Activated naive CD4-positive, alpha-beta T cell treated with anti-CD3 and anti-CD28 coated beads, Interleukin-2, amount 50 U/mL, for 24 hours (primary cell): ENCODE data around the gene PRODH2.

Experiments used
- H3K27ac Mint-ChIP-seq: one replicate; pipeline ENCODE4 v1.8.0; 2021; ENCODE audit warnings: mild to moderate bottlenecking, mixed read lengths
- H3K27me3 Mint-ChIP-seq: one replicate; pipeline ENCODE4 v1.8.0; 2021; ENCODE audit warnings: mixed read lengths
- H3K36me3 Mint-ChIP-seq: one replicate; pipeline ENCODE4 v1.8.0; 2021; ENCODE audit warnings: mixed read lengths
- H3K4me1 Mint-ChIP-seq: one replicate; pipeline ENCODE4 v1.8.0; 2021; ENCODE audit warnings: mixed read lengths
- H3K4me3 Mint-ChIP-seq: one replicate; pipeline ENCODE4 v1.8.0; 2021; ENCODE audit warnings: mild to moderate bottlenecking, mixed read lengths
- H3K9me3 Mint-ChIP-seq: one replicate; pipeline ENCODE4 v1.8.0; 2021; ENCODE audit warnings: mixed read lengths

PRODH2 gene

GRCh38 chr19:35812220-35813042 is at the start of gene PRODH2:
PRODH2 (minus strand) TSS chr19:35812845; CDS start chr19:35812805, 40 bp downstream.
- Mint-ChIP-seq H3K27ac (no peak within 1 kb of the TSS), H3K4me3 (no peak within 1 kb of the TSS), H3K36me3 (no peaks in the 10 kb centered on the region), H3K27me3 (peaks cover 7% of the 10 kb centered on the region), H3K4me1 (no peaks in the 10 kb centered on the region), H3K9me3 (no peaks in the 10 kb centered on the region)

GRCh38 chr19:35861640-35862160 is 49.1 kb upstream of the PRODH2 start:
- Mint-ChIP-seq H3K27ac (no peak overlapping the region), H3K9me3 (no peaks in the 10 kb centered on the region), H3K4me1 (peaks cover 11% of the 10 kb centered on the region), H3K27me3 (peaks cover 28% of the 10 kb centered on the region), H3K4me3 (no peak overlapping the region), H3K36me3 (no peaks in the 10 kb centered on the region)

- Mint-ChIP-seq H3K27me3 (peaks cover 28% of the 10 kb centered on the region), H3K4me3 (no peak overlapping the region), H3K4me1 (peaks cover 12% of the 10 kb centered on the region), H3K9me3 (no peaks in the 10 kb centered on the region), H3K36me3 (no peaks in the 10 kb centered on the region), H3K27ac (no peak overlapping the region)
These were observed 48.4 kb upstream of the PRODH2 start for GRCh38 chr19:35860818-35861639.

- no peak overlapping the region for H3K4me3 Mint-ChIP-seq
- no peaks in the 10 kb centered on the region for H3K9me3 Mint-ChIP-seq
- H3K27ac Mint-ChIP-seq: no peak overlapping the region
- H3K36me3 Mint-ChIP-seq: no peaks in the 10 kb centered on the region
- peaks cover 12% of the 10 kb centered on the region for H3K4me1 Mint-ChIP-seq
- H3K27me3 Mint-ChIP-seq: peaks cover 30% of the 10 kb centered on the region
These were observed 47.8 kb upstream of the PRODH2 start for GRCh38 chr19:35860436-35860817.

- no peaks in the 10 kb centered on the region for H3K9me3 Mint-ChIP-seq
- H3K36me3 Mint-ChIP-seq: no peaks in the 10 kb centered on the region
- peaks cover 12% of the 10 kb centered on the region for H3K4me1 Mint-ChIP-seq
- no peak overlapping the region for H3K4me3 Mint-ChIP-seq
- peaks cover 34% of the 10 kb centered on the region for H3K27me3 Mint-ChIP-seq
- no peak overlapping the region for H3K27ac Mint-ChIP-seq
These were observed 46.8 kb upstream of the PRODH2 start for GRCh38 chr19:35859414-35859813.

GRCh38 chr19:35858311-35858710 is 45.7 kb upstream of the PRODH2 start:
- Mint-ChIP-seq H3K4me1 (peaks cover 12% of the 10 kb centered on the region), H3K27ac (no peak overlapping the region), H3K9me3 (no peaks in the 10 kb centered on the region), H3K4me3 (no peak overlapping the region), H3K27me3 (peaks cover 34% of the 10 kb centered on the region), H3K36me3 (no peaks in the 10 kb centered on the region)

GRCh38 chr19:35856546-35857149 is 44.0 kb upstream of the PRODH2 start, which contains the start of gene KIRREL2:
KIRREL2 (plus strand) TSS chr19:35856911; CDS start chr19:35857120, 209 bp downstream.
- no peaks in the 10 kb centered on the region for H3K36me3 Mint-ChIP-seq
- peak within 1 kb of the TSS; percentile 82 for H3K4me3 Mint-ChIP-seq
- H3K9me3 Mint-ChIP-seq: no peaks in the 10 kb centered on the region
- peaks cover 32% of the 10 kb centered on the region for H3K27me3 Mint-ChIP-seq
- H3K27ac Mint-ChIP-seq: no peak within 1 kb of the TSS
- peaks cover 16% of the 10 kb centered on the region for H3K4me1 Mint-ChIP-seq

- Mint-ChIP-seq H3K4me3 (no peak overlapping the region), H3K4me1 (peaks cover 16% of the 10 kb centered on the region), H3K27me3 (peaks cover 27% of the 10 kb centered on the region), H3K27ac (no peak overlapping the region), H3K9me3 (no peaks in the 10 kb centered on the region), H3K36me3 (no peaks in the 10 kb centered on the region)
These were observed 40.6 kb upstream of the PRODH2 start for GRCh38 chr19:35853038-35853756.

GRCh38 chr19:35852029-35852780 is 39.6 kb upstream of the PRODH2 start, which contains the start of gene NPHS1:
NPHS1 (minus strand) TSS chr19:35852504; CDS start chr19:35851837, 667 bp downstream.
- Mint-ChIP-seq H3K27me3 (peaks cover 30% of the 10 kb centered on the region), H3K4me3 (no peak within 1 kb of the TSS), H3K36me3 (no peaks in the 10 kb centered on the region), H3K9me3 (no peaks in the 10 kb centered on the region), H3K27ac (no peak within 1 kb of the TSS), H3K4me1 (peaks cover 8% of the 10 kb centered on the region)

GRCh38 chr19:35851213-35852028 is 38.8 kb upstream of the PRODH2 start:
- H3K4me3 Mint-ChIP-seq: no peak overlapping the region
- no peak overlapping the region for H3K27ac Mint-ChIP-seq
- no peaks in the 10 kb centered on the region for H3K9me3 Mint-ChIP-seq
- peaks cover 34% of the 10 kb centered on the region for H3K27me3 Mint-ChIP-seq
- peaks cover 9% of the 10 kb centered on the region for H3K4me1 Mint-ChIP-seq
- H3K36me3 Mint-ChIP-seq: no peaks in the 10 kb centered on the region

- Mint-ChIP-seq H3K4me1 (peaks cover 24% of the 10 kb centered on the region), H3K4me3 (no peak overlapping the region), H3K27ac (no peak overlapping the region), H3K9me3 (no peaks in the 10 kb centered on the region), H3K36me3 (peaks cover 2% of the 10 kb centered on the region), H3K27me3 (peaks cover 38% of the 10 kb centered on the region)
These were observed 36.4 kb upstream of the PRODH2 start for GRCh38 chr19:35848919-35849505.

GRCh38 chr19:35848486-35848885 is 35.8 kb upstream of the PRODH2 start:
- Mint-ChIP-seq H3K4me3 (no peak overlapping the region), H3K27me3 (peaks cover 40% of the 10 kb centered on the region), H3K27ac (no peak overlapping the region), H3K36me3 (peaks cover 2% of the 10 kb centered on the region), H3K4me1 (peaks cover 24% of the 10 kb centered on the region), H3K9me3 (no peaks in the 10 kb centered on the region)

GRCh38 chr19:35847911-35848310 is 35.3 kb upstream of the PRODH2 start:
- H3K9me3 Mint-ChIP-seq: no peaks in the 10 kb centered on the region
- peaks cover 2% of the 10 kb centered on the region for H3K36me3 Mint-ChIP-seq
- peaks cover 21% of the 10 kb centered on the region for H3K4me1 Mint-ChIP-seq
- no peak overlapping the region for H3K27ac Mint-ChIP-seq
- H3K4me3 Mint-ChIP-seq: no peak overlapping the region
- peaks cover 46% of the 10 kb centered on the region for H3K27me3 Mint-ChIP-seq
